NCI-H1105 (cell line): ENCODE data around the gene SRP9.
"Not testable (repeated sequence)": the region's sequence is repeated elsewhere in the genome, so short reads cannot be mapped to it uniquely, and the experiment has no call there.

Experiments used
- DNase-seq: peaks from one replicate; lab custom pipeline; 2025; lab: John Stamatoyannopoulos, UW

The SRP9 gene

GRCh38 chr1:225755671-225756319 is 21.8 kb upstream of the SRP9 start:
- no peak for DNase-seq

GRCh38 chr1:225757927-225758656 is 19.5 kb upstream of the SRP9 start:
- no peak for DNase-seq

- not testable (repeated sequence) for DNase-seq
These were observed 17.7 kb upstream of the SRP9 start for GRCh38 chr1:225759972-225760371.

- DNase-seq = no peak
These were observed 17.1 kb upstream of the SRP9 start for GRCh38 chr1:225760531-225760930.

GRCh38 chr1:225761395-225761794 is 16.2 kb upstream of the SRP9 start:
- not testable (repeated sequence) for DNase-seq

- DNase-seq = peak; percentile 20
These were observed 15.6 kb upstream of the SRP9 start for GRCh38 chr1:225762002-225762441.

- no peak for DNase-seq
These were observed 15.2 kb upstream of the SRP9 start for GRCh38 chr1:225762444-225762843.

GRCh38 chr1:225763716-225764548 is 13.7 kb upstream of the SRP9 start:
- no peak for DNase-seq

- DNase-seq = no peak
These were observed 11.5 kb upstream of the SRP9 start for GRCh38 chr1:225765982-225766674.

GRCh38 chr1:225766967-225767633 is 10.5 kb upstream of the SRP9 start:
- DNase-seq = no peak

GRCh38 chr1:225767634-225768540 is 9.7 kb upstream of the SRP9 start:
- DNase-seq = peak; percentile 21

GRCh38 chr1:225768662-225769426 is 8.8 kb upstream of the SRP9 start:
- DNase-seq = no peak

GRCh38 chr1:225769687-225770086 is 7.9 kb upstream of the SRP9 start:
- DNase-seq = no peak

- no peak for DNase-seq
These were observed 6.9 kb upstream of the SRP9 start for GRCh38 chr1:225770561-225771248.

- DNase-seq = no peak
These were observed 5.8 kb upstream of the SRP9 start for GRCh38 chr1:225771661-225772322.

- peak; percentile 22 for DNase-seq
These were observed 5.3 kb upstream of the SRP9 start for GRCh38 chr1:225772323-225772768.

GRCh38 chr1:225772848-225773247 is 4.8 kb upstream of the SRP9 start:
- no peak for DNase-seq
